Activated CD4-positive, alpha-beta T cell treated with anti-CD3 and anti-CD28 coated beads, Interleukin-2, amount 50 U/mL, for 16 hours (primary cell): ENCODE results near the gene RIN3.

Source experiments
- DNase-seq: peaks from one replicate; pipeline ENCODE4 v3.0.0-alpha.2; 2020

The RIN3 gene

DNA sequence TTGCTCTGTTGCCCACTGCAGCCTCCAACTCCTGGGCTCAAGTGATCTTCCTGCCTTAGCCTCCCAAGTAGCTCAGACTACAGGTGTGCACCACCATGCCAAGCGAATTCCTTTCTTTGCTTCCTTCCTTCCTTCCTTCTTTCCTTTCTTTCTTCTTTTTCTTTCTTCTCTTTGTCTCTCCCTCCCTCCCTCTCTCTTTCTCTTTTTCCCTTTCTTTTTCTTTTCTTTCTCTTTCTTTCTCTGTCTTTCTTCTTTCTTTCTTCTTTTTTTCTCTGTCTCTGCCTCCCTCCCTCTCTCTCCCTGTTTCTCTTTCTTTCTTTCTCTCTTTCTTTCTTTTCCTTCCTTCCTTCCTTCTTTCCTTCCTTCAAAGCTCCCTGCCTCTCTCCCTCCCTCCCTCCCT, 182.0 kb downstream of the RIN3 start:
- DNase-seq = no peak

DNA sequence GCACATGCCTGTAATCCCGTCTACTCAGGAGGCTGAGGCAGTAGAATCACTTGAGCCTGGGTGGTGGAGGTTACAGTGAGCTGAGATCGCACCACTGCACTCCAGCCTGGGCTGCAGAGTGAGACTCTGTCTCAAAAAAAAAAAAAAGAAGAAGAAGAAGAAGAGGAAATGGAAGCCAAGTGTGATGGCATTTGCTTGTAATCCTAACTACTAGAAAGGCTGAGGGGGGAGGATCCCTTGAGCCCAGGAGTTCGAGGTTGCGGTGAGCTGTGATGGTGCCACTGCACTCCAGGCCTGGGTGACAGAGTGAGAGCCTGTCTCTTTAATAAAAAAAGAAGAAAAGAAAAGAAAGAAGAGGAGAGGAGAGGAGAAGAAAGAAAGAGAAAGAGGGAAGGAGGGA, 182.8 kb downstream of the RIN3 start:
- DNase-seq = no peak

DNA sequence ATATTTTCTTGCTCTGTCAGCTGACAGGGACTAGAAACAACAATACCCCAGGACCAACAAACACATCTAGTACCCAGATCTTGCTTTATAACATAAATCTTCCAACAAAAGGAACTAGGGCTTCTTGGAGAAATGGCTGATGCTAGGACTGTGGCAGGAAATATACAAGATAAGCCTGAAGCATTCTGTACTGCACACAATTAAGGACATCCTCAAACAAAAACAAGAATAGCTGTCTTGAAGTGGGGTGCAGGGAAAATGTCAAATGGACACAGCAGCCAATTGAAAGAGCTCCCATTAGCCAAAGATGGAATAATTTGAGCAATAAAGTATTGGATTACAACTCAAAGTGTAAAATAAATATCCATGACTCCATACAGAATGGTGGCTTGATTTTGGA, 184.8 kb downstream of the RIN3 start:
- no peak for DNase-seq

DNA sequence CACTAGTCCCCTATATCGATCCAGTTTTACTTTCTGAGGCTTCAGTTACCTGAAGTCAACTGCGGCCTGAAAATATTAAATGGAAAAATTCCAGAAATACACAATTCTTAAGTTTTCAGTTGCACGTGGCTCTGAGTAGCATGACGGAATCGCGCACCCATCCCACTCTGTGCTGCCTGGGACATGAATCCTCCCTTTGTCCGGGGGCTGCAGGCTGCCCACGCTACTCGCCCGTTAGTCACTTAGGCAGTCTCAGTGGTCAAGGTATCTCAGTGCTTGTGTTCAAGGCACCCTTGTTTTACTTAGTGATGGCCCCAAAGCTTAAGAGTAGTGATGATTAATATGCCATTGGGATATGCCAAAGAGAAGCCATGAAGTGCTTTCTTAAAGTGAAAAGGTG, 188.2 kb downstream of the RIN3 start:
- DNase-seq = no peak

DNA sequence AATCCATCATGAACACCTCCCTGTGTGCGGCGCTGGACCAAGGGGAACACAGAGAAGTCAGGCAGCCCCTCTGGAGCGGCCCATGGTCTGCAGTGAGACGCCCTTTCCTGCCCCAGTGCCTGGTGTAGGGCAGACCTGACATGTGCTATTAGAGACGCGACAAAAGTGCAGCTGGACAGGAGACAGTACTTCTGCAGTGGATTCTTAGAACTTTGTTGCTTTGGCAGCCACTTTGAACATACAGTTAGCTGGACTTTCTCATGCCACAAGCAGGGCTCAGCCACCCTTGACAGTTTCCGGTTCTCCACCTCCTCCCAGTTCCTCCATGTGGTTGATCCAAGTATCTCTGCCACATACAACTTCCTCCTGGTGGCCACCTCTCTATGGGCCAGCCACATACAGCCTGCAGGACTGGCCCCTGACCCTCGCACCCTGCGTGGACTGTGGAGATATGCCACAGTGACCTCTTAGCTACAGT, 188.9 kb downstream of the RIN3 start:
- DNase-seq = no peak

DNA sequence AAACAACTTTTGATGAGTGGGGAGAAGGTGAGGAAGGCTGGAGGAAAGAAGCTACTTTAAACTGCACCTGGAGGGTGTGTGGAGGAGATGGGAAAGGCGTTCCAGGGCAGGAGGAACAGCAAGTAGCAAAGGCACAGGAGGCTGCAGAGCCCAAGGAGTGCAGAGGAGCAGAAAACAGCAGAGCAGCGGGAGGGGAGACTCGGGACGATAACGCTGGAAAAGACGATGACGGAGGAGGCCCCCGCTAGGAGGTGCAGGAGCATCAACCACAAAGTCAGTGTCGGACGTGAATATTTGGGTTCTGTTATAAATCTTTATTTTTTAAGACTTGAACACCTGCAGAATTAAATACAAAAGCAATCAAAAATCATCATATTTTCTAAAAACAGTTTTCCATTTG, 189.9 kb downstream of the RIN3 start:
- DNase-seq = no peak

DNA sequence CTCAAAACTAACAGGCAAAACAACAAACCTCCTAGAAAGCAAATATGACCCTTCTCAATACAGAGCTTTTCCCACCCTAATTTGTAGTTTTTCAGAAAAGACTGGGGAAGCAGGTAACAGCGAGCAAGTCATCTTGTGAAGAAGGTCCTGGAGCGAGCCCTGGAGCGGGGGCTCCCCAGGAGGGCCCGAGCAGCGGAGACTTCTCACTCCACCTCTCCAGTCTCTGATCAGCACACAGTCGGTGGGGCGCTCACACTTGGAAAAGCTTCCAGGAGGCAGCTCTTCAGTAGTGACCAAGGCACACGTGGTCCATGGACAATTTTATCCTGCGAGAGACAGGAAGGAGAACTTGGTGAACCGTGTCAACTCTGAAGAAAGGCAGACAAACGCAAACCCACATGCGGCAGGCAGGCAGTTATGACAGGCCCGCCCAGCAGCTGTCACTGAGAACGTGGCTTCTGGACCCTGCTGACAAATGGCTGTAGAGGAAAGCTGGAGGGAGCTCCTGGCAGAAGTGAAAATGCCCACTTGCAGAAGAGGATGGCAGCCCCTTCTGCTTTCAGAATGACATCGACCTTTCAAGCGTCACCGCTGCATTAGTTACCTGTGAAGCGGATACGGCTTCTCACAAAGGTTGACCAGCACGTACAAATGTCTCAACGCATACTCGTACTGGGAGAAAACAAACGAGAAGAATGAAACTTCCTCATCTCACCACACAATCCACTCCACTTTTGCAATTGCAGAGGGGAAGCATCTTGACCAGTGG, 190.6 kb downstream of the RIN3 start:
- no peak for DNase-seq

DNA sequence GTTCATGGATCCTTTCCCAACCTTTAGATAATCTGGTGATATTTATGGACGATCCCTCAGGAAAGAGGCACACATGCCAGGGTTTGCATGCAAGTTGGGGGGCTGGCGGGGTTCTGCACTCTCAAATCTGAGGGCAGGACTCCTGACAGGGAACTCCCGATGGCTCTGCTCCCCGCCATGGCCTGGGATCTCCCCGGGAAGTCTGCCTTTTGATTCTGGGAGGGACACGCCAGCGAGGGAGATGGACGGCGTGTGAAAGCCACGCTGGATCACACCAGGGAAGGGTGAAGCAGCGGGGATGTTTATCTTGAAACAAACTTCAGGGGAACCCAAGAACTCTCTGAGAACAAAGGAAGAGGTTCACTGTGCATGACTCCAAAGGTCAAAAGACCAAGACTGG, 191.2 kb downstream of the RIN3 start:
- DNase-seq = no peak

DNA sequence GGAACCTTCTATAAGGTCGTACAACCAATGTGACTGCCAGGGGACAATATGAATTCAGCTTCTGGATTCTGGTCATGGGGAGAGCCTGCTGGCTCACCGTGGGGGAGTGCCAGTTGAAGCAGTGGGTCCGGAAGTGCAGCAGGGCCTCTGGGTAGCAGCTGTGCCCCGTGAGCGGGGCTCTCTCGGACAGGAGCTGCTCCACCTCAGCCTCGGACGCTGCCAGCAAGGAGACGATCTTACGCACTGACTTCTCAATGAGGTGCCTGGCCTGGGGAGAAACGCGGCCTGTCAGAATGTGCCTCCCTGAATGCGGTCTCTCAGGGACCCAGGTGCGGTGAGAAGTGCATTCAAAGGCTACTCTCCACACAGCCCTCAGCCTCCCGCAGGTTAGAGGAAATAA, 192.8 kb downstream of the RIN3 start:
- no peak for DNase-seq

DNA sequence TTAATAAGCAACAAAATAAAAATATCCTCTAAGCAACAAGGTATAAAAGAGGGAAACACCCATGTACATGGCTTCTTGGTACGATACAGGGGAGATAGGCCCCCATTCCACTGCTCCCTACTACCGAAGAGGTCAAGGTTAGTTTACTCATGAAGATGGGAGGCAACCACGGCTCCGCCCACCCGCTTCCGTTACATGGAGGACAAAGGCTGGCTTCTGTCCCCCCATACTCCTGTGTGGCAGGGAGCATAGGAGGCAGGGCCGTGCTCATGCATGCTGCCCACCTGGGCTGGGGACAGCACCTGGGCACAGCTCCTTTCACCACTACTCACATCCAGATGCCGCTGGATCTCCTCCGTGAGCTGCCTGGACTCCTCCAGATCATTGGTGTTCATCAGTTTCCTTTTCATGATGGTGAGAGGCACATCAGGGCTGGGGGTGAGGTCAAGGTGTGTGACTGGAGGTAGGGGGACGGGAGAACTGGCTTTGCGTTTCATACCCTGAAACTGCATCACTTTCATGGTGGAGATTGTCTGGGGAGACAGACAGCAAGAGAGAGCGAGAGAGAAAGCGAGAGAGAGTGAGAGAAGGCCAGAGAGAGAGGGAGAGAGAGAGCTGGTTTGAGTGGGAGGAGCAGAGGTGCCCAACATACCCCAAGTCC, 195.9 kb downstream of the RIN3 start:
- no peak for DNase-seq

DNA sequence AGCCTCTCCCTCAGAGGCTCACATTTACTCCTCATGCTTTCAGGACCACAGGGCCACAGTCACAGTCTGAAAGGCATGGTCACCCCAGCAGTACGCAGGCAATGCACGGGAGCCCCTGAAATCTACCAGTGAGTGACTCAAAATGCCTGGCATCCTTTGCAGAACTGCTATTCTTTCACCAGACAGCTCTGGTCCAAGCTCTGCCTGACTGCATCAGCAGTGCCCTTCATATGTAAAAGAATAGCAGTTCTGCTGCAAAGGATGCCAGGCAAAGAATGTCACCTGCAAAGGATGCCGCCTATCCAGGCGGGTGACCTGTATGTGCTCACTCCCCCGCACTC, 196.4 kb downstream of the RIN3 start:
- DNase-seq = no peak

DNA sequence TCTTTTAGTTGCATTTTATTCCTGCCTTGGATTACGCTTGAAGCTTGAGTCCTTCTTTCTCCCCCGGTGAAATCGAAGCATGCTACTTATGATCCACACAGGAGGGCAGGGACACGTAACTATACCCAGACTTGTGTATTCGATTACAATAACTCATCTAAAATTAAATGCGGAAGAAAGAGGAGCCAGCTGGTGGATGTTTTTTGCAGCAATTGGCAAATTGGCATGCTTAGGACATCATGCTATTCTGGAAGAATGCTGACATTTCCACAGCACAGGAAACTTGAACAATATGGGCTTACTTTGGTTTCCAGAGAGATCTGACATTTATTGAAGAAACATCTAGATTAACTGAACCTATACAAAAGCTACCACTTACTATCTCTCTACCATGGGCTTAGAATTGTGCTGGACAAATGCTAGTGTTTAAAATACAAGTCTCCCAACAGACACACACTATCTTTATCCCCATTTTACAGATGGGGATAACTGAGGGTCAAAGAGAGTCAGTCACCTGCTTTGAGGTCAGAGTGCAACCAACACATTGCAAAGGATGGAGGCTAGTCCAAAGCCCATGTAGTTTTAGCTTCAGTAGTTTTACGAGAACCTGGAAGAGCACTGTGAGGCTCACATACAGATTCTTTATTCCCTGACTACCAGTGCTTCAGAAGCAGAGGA, 198.5 kb downstream of the RIN3 start:
- no peak for DNase-seq

DNA sequence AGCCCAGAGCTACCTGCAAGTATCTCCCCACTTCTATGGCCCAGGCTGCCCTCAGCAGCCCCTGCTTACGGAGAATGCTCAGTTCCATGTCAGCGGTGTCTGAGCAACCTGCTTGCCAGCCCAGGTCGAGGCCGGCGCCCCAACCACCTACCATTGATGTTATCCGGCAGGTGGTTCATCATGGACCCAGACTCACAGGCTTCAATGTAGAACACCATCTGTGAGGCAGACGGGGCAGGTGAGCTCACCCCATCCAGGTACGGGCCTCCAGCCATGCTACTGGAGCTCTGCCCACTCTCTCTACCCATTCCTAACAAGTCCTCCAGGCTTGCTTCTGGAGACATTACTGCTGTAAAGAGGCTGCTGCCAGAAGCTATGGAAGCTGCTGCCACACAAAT, 199.1 kb downstream of the RIN3 start:
- no peak for DNase-seq

DNA sequence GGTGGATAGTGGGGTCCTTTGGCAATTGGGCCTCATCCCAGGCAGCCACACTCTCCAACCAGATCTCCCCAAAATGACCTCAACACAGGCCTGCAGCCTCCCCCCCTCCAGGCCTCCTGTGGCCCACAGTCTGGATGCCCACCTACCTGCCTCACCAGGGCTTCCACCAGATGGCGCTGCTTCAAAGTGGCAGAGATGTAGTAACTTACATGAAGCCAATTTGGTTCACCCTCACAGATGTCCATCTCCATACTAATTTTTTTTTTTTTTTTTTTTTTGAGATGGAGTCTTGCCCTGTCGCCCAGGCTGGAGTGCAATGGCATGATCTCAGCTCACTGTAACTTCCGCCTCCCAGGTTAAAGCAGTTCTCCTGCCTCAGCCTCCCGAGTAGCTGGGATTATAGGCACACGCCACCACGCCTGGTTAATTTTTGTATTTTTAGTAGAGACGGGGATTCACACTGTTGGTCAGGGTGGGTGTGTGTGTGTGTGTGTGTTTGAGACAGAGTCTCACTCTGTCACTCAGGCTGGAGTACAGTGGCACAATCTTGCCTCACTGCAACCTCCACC, 201.2 kb downstream of the RIN3 start:
- peak; percentile 86 for DNase-seq

DNA sequence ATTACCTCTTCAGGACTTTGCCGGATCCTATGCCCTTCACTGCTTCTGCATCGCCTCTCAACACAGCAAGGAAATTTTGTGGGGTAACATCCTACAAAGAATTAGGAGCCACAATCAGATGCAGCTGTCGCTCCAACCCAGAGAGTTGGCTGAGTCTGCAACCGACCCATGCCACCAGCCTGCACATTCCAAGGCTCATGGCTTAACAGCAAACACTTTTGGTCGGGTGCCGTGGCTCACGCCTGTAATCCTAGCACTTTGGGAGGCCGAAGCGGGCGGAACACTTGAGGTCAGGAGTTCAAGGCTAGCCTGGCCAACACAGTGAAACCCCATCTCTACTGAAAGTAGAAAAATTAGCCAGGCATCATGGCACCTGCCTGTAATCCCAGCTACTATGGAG, 202.6 kb downstream of the RIN3 start:
- DNase-seq = no peak

DNA sequence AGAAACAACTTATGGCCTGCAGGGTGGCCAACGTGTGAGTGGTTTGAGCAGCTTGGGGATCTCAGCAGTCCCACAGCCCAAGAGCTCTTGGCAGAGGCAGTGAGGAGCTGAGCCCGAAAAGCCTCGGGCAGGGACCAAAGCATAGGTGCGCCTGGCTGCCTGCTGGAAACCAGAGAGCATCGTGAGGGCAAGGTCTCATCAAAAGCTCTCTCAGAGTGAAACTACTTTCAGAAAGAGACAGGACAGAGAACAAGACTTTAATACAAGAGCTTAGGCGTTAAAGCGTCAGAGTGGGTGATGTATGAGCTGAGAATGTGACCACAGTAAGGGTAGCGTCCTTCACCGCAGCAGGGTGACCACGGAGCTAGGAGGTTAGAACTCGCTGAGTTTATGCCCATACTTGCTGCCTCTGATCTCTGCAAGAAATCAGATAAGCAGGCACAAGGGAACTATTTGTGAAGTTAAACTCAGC, 204.0 kb downstream of the RIN3 start:
- DNase-seq = peak; percentile 48

DNA sequence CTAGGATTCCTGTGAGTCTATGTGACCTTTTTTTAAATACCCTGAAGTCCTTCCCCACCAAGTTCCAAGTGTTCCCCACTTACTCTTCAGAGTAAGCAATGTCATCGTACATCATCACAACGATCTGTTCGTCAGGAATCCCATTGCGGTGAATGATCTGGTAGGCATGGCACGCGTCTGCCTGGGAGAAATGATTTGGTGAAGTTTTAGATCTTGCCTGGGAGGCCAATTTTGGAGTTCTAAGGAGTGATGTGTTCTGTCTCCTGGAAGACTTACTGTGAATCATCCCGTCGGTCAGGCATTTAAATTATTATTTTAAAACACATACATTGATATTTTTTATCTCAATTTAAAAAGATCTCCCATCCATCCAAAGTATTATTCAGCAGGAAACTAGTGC, 205.1 kb downstream of the RIN3 start:
- DNase-seq = no peak

DNA sequence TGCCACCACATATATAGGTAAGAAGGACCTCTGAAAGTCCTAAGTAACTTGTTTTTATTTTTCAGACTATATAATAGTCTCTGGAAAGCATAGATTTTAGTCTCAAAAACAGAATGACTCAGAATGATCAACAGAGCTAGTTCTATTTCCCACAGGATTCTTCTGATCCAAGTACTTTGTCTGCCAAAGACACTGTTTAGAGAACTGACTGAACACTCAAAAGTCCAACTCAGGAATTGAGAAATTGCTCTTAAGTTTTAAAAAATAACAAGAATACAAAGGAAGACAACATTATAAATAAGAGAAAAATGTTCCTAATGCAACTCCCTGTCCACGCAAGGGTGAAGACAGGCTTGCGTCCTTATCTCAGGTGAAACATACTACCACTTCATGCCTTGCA, 205.8 kb downstream of the RIN3 start:
- DNase-seq = no peak

DNA sequence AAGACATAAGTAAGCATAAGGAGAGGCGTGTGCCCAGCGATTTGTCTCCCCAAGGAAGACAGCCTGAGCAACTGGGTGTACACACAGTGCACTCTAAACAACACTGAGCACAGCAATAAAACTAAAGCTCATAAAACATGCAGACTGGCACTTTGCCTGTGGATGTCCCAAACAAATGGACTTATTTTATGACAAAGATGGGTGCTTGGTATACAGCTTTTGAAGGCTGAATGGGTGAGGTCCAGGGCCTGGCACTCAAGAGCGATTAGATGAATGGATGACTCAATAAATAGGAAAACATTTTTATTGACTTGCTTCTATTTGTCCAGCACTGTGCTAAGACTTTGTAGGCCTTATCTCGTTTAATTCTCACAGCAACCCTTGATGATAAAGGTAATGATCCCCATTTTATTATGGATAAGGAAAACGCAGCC, 206.3 kb downstream of the RIN3 start:
- DNase-seq = no peak

DNA sequence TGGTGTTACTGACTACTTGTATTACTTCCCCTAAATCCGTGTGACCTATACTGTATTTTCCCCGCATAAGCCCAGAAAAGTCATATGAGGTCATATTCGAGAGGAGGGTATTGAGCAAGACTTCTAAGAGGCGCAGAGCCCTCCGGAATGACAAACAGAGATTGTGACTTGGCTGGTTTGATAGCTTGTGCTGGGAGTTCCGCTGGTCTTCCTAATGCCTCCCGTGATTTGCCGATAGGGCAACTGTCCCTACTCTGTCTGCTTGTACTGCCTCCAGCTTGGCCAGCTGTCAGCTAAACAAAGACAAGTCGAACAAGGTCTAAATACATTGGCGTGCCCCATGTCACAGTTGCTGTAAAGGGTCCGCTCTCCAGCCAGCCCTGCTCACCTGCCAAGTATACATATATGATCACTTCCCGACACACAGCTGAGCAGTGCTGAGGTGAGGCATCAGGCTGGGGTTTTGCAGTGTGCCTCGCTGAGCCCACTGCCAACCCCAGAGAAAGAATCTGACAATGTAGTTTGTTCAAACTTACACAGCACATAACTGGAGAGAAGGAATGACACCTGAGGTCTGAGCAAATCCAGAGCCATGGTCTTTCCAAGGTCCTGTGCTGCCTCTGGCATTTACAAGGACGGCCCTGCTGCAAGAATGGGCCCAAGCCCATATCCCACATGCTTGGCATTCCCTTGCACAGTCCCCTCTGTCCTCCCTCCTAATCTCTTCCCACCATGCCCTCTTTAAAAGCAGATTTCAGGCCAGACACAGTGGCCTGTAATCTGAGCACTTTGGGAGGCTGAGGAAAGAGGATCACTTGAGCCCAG, 211.1 kb downstream of the RIN3 start:
- no peak for DNase-seq

DNA sequence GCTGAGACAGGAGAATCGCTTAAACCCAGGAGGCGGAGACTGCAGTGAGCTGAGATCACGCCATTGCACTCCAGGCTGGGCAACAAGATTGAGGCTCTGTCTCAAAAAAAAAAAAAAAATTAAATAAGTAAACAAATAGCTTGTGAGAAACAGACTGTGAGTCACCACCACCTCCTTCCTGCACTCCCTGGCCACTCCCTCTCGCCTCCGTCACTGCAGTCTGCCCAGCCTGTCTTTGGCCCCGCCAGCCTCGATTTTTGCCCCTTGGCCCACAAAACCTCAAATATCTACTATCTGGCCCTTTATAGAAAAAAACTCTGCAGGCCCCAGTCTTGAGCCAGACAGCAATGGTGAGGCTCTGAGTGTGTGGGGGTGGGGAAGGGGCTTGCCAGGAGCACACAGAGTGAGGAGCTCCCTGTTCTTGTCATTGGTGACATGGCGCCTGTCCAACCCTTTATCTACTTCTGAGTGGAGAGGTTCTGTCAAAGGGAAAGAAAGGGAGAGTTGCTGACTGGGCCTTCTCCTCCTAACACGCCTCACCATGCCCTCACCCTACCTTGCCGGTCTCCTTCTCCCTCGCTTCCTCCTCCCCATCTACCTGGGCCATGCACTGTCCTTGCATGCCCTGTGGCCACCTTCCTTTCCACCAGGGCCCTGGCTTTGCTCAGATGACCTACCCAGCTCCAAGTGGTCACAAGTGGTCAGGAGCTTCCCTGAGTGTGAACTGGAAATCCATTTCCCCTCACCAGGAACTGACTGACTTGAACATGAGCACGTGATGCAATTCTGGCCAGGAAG, 212.8 kb downstream of the RIN3 start:
- peak; percentile 67 for DNase-seq

DNA sequence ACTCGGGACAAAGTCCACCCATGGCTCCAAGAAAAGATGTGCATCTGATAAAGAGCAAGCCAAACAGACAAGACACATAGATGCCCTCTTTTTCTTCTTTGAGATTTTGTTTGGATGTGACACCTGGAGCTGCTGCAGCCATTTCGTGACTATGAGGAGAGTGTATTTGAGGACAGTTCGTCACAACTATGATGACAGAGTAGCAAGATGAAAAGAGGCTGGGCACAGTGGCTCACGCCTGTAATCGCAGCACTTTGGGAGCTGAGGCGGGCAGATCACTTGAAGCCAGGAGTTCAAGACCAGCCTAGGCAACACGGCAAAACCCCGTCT, 213.3 kb downstream of the RIN3 start:
- DNase-seq = no peak
